HG03575 (cell line): ENCODE results near the gene ACVR1.
"Not testable (repeated sequence)": the region's sequence is repeated elsewhere in the genome, so short reads cannot be mapped to it uniquely, and the experiment has no call there.

Experiments used
- ATAC-seq: cut with Tn5 transposase; IDR thresholded peaks from one replicate; pipeline ENCODE4 v1.9.1; 2021; ENCODE audit not compliant: unreplicated experiment, insufficient number of reproducible peaks, low FRiP score; ENCODE audit errors: extremely low read depth

Gene ACVR1

DNA sequence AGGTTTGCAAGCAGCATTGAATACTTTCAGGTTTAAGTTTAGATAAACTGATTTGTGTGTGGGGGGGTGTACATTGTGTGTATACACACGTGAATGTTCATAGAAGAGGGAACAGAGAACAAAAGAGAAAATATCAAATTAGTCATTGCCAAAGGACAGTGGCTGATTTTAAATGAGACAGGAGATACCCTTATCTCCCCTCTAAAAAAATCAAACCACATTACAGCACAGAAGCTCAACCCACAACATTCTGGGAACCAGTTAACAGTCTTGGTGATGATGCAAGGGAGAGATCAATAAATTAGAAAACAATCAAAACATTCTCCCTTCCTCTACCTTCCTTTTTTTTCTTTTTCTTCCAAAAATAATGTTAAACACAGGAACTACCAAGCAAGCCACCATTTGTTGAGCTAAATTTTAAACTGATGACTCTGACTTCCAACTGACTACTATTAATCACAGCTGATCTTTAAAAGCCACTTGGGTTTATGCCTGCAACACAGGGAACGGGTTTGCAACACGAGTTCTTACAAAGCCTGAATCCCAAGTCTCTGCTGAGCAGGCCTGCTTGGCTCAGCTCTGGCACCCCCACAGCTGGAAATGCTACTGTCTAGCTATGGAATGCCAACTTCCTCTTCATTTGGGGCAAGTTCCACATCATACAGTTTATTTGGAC is 128.3 kb downstream of the ACVR1 start:
- ATAC-seq = no peak

DNA sequence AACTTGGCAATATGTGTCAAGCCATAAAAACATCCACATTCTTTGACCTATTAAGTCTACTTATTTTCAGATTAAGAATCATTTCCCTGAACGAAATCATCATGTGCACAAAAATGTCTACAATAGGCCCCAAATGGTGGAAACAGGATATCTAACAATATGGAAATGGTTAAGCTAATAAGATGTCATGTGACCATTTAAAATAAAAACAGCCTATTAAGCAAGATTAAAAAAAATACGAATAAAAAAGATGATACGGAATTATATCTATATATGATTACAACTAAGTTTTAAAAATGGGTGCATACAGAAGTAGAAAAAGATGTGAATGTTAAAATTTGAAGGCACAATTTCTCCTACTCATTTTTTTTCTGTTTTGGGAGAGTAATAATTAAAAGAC is 128.8 kb downstream of the ACVR1 start:
- no peak for ATAC-seq

DNA sequence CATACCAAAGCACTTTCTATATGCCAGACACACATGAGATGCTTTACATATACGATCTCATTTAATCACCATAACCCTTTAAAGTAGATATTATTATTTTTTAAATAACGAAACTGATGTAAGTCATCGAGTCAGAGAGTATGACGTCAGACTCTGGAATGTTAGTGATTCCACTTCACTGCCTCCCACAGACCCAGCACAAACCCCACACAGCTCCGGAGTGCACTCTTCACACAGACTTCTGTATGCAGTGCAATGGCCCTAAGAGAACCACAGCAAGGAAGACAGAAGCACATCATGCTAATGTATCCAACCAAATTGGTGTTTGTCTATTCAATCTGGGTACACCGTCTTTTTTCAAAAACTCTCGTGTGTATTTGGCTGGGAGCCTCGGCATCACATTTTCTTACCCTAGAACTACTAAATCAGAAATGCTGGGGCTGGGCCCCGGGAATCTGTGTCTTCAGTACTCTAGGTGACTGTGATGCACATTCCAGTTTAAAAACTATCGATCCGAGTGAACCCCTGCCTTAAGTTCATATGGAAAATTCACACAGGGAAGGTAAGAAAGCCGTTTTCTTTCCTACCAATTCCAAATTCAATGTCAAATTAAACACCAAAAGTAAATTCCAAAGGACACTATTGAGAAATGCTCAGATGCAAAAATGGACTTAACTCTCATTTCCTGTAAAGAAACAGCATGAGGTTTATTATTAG is 129.7 kb downstream of the ACVR1 start:
- no peak for ATAC-seq

DNA sequence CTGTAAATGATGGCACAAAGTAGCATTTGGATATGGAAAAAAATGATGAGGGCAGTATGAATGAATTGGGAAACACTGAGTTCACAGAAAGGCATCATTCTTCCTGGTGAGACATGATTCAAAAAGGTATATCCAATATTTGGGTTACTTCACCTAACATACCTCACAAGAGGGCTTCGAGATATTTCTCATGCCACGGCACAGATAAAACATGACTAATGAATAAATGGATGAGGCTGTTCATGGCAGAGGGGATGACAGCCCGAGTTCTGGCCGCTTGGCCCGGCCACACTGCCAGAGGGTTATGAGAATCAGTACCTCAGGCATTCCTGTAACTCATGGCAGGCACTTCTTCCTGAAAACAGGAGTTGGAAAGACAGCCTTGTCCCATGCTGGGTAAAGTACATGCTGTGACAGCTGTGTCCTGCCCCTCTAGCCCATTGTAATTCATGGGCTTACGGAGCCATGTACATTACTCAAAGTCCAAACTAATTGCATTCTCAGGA is 131.5 kb downstream of the ACVR1 start:
- no peak for ATAC-seq

DNA sequence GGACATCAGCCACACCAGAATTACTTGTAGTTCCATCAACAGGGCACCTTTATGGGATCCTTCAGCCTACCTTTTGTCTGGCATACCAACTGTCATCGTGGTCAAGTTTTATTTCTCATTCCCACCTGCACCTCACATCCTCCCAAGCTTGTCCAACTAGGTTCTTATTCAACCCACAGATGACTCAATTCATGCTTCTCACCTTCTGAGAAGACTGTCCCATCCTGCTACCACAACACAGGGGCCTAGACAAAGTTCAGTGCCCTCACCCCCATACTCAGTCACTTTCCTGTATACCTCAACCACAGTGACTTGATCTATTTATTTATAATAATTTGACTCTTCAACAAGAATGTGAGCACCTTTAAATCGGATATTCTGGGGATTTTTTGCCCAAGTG is 133.1 kb downstream of the ACVR1 start:
- ATAC-seq = peak; percentile 65

DNA sequence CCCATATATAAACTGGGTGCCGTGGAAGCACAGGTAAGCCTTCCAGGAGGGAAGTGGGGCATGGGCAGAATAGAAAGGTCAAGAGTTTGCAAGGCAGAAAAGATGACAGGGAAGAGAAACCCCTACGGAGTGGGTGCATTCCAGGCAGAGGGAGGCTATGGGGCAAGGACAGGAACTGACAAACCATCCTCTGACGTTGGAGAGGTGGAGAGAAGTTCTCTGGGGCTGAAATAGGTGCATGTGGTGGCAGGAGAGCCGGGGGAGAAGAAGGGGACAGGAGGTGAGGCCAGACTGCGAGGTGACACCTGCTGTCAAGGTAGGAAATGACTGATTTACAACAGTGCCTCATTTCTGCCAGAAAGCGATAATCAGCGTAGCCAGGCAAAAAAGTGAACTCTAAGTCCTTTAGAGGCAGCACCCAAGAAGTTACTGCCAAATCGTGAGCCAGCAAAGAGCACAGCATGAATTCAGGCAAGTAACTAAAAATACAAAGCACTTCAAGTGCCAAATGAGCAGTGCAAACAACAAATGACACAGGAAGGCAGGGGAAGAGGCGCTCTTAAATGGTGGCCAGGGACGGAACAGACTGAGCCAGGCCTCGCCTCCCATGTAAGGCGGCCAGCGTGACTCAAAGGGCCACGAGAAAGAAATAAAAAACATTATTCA is 134.2 kb downstream of the ACVR1 start:
- ATAC-seq = no peak

DNA sequence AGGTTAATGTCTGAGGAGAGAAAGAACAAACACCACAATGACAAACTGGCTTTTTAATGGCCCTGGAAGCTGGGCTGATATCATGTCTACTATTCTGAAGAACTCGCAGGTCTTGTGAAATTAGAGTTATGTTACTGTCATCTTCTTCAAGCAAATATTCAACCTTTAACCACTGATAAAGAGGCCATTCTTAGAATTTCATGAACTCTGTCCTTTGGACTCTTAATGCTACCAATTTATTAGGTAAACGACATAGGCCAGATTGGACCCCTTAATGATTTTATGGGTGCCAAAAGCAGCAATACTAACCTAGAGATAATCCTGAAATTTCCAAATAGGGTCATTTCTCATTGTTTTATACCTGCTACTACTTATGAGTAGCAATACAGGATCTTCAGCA is 138.5 kb downstream of the ACVR1 start:
- ATAC-seq = no peak

DNA sequence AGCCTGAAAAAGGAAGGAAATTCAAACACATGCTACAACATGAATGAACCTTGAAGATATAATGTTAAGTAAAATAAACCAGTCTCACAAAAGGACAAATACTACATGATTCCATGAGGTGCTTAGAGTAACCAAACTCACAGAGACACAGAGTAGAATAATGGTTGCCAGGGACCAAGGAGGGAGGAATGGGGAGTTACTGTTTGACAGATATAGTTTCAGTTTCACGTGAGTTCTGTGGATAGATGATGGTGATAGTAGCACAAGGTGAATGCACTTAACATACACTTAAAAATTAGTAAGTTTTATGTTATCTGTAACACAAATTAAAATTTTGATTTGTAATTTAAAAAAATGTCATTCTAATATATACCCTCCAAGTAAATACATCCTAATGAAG is 140.6 kb downstream of the ACVR1 start:
- ATAC-seq = no peak

DNA sequence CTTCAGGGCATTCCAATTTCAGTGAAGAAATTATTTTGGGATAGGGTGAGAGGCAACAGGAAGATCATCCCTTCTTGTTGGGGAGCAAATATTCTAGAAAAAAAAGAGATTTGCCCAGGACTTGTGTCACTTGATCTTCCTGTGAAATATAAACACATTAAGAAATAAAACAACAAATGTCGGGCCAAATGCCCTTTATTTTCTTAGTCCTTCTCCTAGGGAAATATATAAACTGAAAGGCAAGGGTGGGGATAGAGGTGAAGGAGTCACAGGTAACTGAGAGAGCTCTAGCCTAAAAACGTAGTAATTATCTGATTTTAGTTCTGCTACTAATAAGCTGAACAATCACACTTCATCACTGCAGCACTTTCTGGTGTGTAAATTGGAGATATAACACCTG is 142.9 kb downstream of the ACVR1 start:
- no peak for ATAC-seq

DNA sequence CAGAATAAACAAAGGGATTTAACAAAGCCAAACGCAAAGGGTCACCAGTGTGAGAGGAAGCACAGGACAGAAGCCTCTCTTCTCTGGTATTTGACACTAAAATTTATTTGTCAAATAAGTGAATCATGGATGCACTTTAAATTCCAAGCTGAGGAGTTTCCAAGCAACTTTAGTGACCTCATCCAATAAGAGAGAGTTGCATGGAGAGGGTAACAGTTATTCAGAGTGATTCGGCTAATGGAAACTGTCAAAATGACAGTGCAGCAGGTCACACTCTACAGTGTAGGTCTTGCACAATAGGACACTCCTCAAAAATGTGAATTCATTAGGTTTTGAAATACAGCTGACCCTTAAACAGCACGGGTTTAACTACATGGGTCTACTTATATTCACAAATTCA is 143.5 kb downstream of the ACVR1 start:
- ATAC-seq = no peak

DNA sequence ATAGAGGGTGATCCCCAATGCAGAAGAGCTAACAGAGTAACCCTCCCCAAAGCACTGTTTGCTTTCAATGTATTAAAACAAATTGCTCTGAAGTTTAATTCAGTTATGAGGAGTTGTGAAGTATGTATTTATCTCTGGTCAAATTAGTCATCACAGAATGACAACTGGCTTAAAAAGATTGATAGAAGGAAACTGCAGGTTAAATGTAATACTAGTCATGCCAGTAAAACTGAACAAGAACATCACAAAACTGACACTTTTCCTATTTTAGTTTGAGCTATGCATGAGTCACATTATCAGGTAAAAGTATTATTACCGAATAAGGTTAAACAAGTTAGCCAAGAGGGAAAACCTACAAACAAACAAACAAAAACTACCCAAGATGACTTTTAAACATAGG is 148.4 kb downstream of the ACVR1 start:
- no peak for ATAC-seq

DNA sequence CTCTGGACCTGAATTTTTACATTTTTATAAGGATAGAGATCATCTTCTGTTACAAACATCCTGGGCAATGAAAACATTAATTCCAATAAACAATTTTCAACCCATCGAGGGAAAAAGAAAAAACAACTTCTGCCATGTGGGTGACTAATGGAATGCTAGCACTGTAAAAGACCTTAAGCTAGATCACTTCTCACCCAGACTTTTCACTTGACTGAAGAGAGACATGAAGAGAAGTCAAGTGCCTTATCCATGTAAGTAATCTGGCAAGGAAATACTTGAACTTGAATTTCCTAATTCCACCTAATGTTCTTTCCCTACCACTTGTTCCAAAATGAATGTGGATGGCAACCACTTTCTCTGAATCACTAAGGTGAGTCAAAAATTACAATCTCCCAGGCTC is 149.2 kb downstream of the ACVR1 start:
- ATAC-seq = no peak

DNA sequence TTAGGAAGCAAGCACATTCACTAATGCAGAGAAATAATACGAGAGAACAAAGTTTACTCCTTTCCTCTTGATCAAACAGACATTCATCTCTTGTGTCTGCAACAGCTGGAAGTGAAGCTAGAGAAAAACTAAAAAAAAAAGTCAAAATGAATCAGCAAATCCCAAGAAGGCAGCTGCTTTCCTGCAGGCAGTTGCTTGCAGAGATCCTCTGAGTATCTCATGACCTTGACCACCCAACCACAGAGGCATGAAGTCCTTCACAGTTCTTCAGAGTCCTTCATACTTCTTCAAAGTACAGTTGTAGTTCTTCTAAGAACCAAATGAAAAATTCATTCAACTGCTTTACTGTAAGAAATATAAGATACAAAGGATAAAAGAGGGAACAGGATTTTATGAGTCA is 150.3 kb downstream of the ACVR1 start:
- no peak for ATAC-seq

DNA sequence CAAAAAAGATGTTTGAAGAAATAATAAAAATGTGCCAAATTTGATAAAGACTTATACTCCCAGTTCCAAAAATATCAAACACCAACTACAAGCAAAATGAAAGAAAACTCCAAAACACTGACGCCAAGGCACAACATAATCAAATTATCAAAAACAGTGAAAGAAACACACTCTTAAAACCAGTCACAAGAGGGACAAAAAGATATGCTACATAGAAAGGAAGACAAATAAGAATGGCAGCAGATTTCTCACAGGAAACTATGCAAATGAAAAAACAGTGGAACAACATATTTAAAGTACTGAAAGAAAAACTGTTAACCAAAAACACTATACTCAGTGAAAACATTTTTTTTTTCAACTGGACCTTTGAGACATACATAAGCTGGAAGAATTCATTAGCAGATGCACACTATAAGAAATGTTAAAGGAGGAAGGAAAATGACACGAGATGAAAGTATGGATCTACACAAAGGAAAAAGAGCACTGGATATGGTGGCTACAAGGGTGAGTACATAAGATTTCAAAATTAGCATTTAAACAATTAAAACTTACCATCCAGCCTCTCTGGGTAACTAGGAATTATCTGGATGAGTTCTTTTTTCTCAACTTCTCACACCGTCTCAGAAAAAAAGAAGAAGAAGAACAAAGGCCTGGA is 153.4 kb downstream of the ACVR1 start:
- ATAC-seq = no peak

DNA sequence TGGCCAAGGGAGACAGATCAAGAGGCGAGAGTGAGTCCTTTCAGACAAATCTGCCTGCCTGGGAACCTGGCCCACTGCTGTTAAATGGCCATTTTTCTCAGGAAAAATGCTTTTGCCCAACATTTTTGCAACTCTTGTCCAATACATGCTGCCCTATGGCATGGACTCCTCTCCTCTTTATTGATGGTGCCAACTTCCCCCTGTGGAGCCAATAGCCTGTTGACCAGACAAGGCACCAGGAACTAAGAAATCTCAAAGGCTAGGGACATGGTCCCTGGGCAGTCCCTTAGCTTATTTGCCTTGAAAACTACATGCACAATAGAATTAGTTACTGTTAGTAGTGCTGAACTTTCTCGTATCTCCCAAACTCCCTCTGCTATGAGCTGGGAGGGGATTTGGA is 155.6 kb downstream of the ACVR1 start:
- no peak for ATAC-seq

DNA sequence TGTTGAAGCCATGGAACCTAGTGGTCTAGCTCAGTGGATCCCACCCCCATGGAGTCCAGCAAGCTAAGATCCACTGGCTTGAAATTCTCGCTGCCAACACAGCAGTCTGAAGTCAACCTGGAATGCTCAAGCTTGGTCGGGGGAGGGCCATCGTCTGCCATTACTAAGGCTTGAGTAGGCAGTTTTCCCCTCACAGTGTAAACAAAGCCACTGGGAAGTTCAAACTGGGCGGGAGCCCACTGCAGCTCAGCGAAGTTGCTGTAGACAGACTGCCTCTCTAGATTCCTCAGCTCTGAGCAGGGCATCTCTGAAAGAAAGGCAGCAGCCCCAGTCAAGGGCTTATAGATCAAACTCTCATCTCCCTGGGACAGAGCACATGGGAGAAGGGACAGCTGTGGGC is 171.5 kb downstream of the ACVR1 start:
- ATAC-seq = not testable (repeated sequence)

DNA sequence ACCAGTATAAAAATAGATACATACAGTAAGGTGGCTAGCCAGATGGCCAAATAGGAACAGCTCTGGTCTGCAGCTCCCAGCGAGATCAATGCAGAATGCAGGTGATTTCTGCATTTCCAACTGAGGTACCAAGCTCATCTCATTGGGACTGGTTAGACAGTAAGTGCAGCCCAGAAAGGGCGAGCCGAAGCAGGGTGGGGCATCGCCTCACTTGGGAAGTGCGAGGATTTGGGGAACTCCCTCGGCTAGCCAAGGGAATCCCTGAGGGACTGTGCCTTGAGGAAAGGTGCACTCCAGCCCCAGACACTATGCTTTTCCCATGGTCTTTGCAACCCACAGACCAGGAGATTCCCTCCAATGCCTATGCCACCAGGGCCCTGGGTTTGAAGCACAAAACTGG is 172.0 kb downstream of the ACVR1 start:
- not testable (repeated sequence) for ATAC-seq

DNA sequence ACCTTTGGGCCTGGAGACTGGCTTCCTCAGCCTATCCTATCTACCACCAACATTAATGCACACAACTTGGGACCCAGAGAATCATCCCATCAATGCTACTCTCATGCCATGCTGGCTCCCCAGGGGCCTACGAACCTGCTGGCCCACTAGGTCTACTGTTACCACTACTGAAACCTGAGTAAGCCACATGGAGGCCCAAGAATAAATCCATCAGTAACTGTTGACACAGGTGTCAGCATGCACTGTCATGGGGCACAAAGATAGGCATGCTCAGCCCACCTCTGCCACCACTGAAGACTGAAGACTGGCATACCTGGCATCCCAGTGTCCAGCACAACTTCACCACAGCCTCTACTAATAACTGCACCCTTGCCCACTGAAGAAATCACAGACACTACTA is 176.3 kb downstream of the ACVR1 start:
- no peak for ATAC-seq

DNA sequence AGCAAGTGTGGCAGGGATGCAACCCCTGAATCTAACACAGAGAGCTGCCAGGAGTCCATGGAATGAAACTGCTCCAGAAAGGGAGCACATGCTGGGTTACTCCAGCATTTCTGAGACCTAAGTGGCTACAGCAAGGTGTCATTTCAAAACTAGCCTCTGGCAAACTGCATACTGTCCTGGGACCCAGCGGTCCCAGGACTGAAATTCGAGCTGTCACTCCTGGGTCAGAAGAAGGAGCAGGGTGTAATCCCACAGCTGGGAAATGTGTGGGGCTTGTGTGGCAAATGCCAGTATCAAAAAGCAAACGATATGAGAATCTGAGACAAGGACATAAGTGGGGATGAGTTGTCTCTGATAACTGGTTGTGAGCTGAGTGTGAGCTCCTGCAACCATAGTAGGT is 177.1 kb downstream of the ACVR1 start:
- ATAC-seq = no peak

DNA sequence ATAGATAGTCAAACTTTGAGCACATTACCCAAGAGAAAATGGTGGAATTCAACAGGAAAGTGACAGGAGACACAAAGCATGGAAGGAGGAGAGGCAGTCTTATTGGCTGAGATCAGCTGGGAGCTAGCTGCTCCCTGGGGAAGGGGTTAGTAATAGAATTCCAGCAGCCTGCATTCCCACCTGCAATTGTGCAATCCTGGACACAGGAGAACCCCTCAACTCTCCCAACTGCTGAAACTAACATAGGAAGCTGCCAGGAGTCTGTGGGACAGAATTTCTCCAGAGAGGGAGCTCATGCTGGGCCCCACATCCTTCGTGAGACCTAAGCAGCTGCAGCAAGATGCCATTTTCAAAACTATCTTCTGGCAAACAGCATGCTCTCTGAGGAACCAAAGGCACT is 177.7 kb downstream of the ACVR1 start:
- ATAC-seq = no peak
